AG20443 (cell line): ENCODE results near the gene ZMIZ2.
A peak's percentile ranks its signal among the peaks of the same experiment; 100 is the strongest.
"Not testable (repeated sequence)": the region's sequence is repeated elsewhere in the genome, so short reads cannot be mapped to it uniquely, and the experiment has no call there.

Experiments used
- DNase-seq: peaks from one replicate; pipeline ENCODE4 v3.0.0; 2012; ENCODE audit warnings: low spot score, mixed read lengths

Gene ZMIZ2

GRCh38 chr7:44748045-44748947 is at the start of gene ZMIZ2:
Gene ZMIZ2 (plus strand): TSS chr7:44748847. CDS start chr7:44756250, 7,403 bp downstream.
- peak; percentile 98 for DNase-seq

GRCh38 chr7:44699598-44699997 is 49.0 kb upstream of the ZMIZ2 start:
- DNase-seq = not testable (repeated sequence)

DNA sequence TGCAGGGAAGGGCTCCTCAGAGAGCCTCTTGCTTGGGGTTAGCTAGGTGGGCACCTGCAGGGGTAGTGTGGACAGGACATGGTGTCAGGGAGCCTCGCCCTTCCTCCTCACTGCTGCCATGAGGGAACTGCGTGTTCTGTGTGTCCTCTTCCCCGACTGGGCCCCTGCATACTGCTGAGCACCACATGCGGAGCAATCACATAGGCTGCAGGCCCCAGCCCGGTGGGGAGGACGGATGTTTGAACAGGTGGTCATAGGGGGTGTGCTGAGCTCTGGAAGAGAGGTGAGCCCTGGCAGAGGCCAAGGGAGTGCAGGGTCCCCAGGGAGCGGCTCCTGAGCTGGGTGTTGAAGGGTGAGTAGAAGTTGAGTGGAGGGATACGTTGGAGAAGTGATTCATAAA is 48.3 kb upstream of the ZMIZ2 start:
- no peak for DNase-seq

- not testable (repeated sequence) for DNase-seq
These were observed 45.3 kb upstream of the ZMIZ2 start for GRCh38 chr7:44703391-44703790.

GRCh38 chr7:44703921-44704320 is 44.7 kb upstream of the ZMIZ2 start:
- DNase-seq = no peak

DNA sequence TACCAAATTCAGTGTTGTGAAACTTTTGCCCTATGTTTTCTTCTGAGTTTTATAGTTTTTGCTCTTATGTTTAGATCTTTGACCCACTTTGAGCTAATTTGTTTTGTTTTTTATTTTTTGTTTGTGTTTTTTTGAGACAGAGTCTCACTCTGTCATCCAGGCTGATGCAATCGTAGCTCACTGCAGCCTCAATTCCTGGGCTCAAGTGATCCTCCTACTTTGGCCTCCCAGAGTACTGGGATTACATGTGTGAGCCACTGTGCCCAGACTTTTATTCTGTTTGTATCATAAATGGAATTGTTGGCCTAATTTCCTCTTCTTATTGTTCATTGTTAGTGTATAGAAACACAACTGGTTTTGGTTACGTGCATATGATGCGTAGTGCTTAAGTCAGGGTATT is 43.2 kb upstream of the ZMIZ2 start:
- DNase-seq = no peak

GRCh38 chr7:44706788-44707557 is 41.7 kb upstream of the ZMIZ2 start:
- no peak for DNase-seq

GRCh38 chr7:44707558-44708230 is 41.0 kb upstream of the ZMIZ2 start:
- DNase-seq = no peak

DNA sequence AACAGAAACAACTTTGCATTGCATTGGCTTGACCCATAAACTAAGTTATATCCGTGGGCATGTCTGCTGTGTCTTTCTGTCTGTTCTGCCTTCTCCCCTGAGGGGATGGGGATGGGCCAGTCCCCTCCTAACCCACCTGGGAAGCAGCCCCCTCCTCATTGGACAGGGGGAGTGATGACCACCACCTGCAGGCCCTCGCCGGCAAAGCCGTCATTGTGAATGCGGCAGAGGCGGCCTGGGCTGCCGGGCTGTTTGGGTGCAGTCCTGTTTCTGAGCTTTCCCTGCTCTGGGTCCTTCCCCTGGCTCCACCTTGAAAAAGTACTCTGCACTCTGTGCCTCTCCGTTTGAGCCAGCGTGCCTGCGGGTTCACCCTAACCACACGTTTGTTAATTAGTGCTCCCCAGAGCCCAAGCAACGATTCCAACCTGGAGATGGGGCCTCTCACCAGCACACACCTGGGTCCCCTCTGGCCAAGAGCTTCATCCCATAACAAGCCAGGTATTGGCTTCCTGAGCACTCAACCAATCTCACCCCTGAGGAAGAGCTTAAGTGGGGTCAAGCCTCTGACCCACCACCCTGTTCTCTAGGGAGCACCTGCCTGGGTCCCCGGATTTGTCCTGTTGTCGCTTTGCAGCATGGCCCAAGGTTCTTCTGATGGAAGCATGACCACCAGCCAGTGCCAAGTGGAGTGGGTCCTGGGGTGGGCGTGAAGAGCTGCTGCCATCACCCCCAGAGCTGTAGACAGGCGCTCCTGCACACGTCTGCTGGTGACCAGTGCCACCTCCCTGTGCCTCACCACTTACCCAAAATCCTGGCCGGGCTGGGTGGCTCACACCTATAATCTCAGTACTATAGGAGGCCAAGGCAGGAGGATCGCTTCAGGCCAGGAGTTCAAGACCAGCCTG is 39.4 kb upstream of the ZMIZ2 start:
- DNase-seq = no peak

GRCh38 chr7:44709945-44710596 is 38.6 kb upstream of the ZMIZ2 start:
- no peak for DNase-seq

- peak; percentile 13 for DNase-seq
These were observed 37.1 kb upstream of the ZMIZ2 start for GRCh38 chr7:44711528-44711927.

GRCh38 chr7:44712012-44712411 is 36.6 kb upstream of the ZMIZ2 start:
- DNase-seq = no peak

DNA sequence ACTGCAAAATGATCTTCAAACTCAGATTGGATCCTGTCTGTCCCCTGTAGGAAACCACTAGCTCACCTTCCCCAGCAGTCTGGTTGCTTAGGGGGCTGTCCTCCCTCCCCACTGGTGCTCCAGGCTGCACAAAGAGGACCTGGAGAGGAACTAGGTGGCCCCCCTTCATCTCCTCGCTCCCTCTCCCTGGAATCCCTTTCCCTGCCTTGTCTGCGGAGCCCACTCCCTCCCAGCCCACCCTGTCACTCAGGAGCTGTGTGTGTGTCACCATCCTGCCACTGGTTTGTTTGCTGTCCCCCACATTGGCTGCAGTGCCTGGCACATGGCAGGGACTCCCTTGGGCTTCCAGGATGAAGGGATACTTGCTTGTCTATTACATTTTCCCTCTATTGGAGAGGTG is 35.5 kb upstream of the ZMIZ2 start:
- DNase-seq = no peak

DNA sequence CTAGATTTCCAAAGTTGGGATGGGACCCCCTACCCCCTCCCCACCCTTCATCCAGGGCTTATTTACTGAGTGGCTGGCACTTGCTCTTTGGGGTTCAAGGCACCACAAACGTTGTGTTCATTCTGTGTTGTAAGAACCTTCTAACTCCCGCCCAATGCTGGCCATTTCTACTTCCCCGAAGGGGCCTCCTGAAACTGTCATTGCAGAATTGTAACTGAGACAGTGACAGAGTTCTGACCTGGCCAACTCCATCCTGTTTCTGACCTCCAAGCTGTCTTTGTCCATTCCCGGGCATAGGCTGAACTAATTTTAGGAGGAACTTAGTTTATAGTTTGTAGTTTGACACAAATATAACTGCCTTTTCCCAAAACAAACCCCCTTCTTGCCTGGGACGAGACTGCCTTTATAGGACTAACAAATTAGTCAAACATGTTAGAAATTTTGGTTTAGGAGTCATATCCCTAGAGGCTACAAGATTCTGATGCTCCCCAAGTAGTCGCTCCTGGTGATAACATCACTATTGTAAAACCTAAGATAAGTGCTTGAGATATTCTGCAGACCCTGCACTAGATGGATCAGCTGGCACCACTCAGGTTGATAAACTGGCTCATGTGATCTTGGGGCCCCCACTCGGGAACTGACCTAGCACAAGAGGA is 34.8 kb upstream of the ZMIZ2 start:
- DNase-seq = no peak

- DNase-seq = no peak
These were observed 32.4 kb upstream of the ZMIZ2 start for GRCh38 chr7:44716205-44716604.

DNA sequence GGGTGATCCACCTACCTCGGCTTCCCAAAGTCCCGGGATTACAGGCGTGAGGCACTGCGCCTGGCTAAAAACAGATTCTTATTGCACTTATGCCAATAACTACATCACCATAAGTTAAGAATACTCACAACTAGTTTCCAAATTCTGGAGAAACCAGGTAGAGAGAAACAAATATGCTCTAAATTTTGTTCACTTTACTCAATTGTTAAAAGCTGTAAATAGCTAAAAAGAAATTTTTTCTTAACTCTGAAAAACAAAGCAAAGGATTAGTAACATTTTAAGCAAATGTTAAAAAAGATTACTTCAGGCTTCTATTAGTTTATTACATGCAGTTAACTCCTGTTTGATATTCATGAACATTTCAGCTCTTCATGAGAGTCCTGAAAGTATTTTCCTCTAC is 28.3 kb upstream of the ZMIZ2 start:
- DNase-seq = no peak

- no peak for DNase-seq
These were observed 24.4 kb upstream of the ZMIZ2 start for GRCh38 chr7:44724276-44724675.

- not testable (repeated sequence) for DNase-seq
These were observed 22.4 kb upstream of the ZMIZ2 start for GRCh38 chr7:44726250-44726649.

- peak; percentile 67 for DNase-seq
These were observed 21.3 kb upstream of the ZMIZ2 start for GRCh38 chr7:44727158-44727936.

DNA sequence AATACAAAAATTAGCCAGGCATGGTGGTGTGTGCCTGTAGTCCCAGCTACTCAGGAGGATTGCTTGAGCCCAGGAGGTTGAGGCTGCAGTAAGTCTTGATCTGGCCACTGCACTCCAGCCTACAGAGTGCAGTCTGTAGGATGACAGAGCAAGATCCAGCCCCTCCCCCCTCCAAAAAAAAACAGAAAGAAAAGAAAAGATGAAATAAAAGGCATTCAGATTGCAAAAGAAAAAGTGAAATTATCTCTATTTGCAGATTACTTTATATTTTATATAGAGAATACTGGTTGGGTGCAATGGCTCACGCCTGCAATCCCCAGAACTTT is 20.7 kb upstream of the ZMIZ2 start:
- DNase-seq = no peak
